ENCODE data around the gene PLVAP. TPM values are rescaled to one million over a fixed set of nuclear protein-coding genes. Genes with fewer than 3 reads are reported as not detected.

The PLVAP gene
- total RNA-seq, 4 donors from 2014 or later, result 11.5 to 45.1 (median 18.8) TPM

GRCh38 chr19:17404015-17404414 is 26.9 kb upstream of the PLVAP start:
- Histone ChIP-seq H3K27ac (peak overlapping the region; percentile 44 to 82 (median 82)), H3K4me3 (peak overlapping the region; percentile 46 to 60 (median 52)), H3K9me3 (no peaks in the 10 kb centered on the region), H3K36me3 (no peaks in the 10 kb centered on the region), H3K4me1 (peaks cover 0 to 7% of the 10 kb centered on the region in 2 donors), H3K27me3 (peaks cover 0 to 2% (median 0%) of the 10 kb centered on the region in 3 donors)
- no peak for ATAC-seq
- in situ Hi-C loops (cut with MboI; ENCODE audit: low sequenced_read_pairs in 4 of 4), result no loop called here
- no peak for DNase-seq
- intact Hi-C loops (cut with DNase I; ENCODE audit: low total_unique reads), result no loop called here
- no peak for TF ChIP-seq POLR2A (IDR thresholded peaks at IDR 0.05)
- no peak for TF ChIP-seq CTCF (IDR thresholded peaks at IDR 0.05 in 4 of 5, conservative IDR thresholded peaks at IDR 0.05 in 1 of 5)

- in situ Hi-C loops (cut with MboI; ENCODE audit: low sequenced_read_pairs in 4 of 4), result no loop called here
- Histone ChIP-seq H3K9me3 (no peaks in the 10 kb centered on the region), H3K4me1 (peaks cover 0 to 7% of the 10 kb centered on the region in 2 donors), H3K36me3 (no peaks in the 10 kb centered on the region), H3K27ac (peak overlapping the region in 3 of 4 donors; percentile 81 to 82 (median 82)), H3K4me3 (peak overlapping the region in 2 of 4 donors; percentile 53 to 60), H3K27me3 (peaks cover 0 to 2% (median 0%) of the 10 kb centered on the region in 3 donors)
- ATAC-seq (no peak), DNase-seq (no peak)
- intact Hi-C loops (cut with DNase I; ENCODE audit: low total_unique reads), result no loop called here
- TF ChIP-seq CTCF (IDR thresholded peaks at IDR 0.05 in 4 of 5, conservative IDR thresholded peaks at IDR 0.05 in 1 of 5) (no peak), POLR2A (IDR thresholded peaks at IDR 0.05) (no peak)
Observed at GRCh38 chr19:17402982-17403855, 26.1 kb upstream of the PLVAP start.

GRCh38 chr19:17401628-17402027 is 24.5 kb upstream of the PLVAP start:
- no peak for DNase-seq
- Histone ChIP-seq H3K9me3 (no peaks in the 10 kb centered on the region), H3K27ac (no peak overlapping the region), H3K4me3 (no peak overlapping the region), H3K36me3 (no peaks in the 10 kb centered on the region), H3K27me3 (peaks cover 0 to 2% (median 0%) of the 10 kb centered on the region in 3 donors), H3K4me1 (peaks cover 0 to 4% of the 10 kb centered on the region in 2 donors)
- ATAC-seq, result peak; percentile 21 to 35
- intact Hi-C loops (cut with DNase I; ENCODE audit: low total_unique reads), result no loop called here
- in situ Hi-C loops (cut with MboI; ENCODE audit: low sequenced_read_pairs in 4 of 4), result no loop called here
- TF ChIP-seq POLR2A (IDR thresholded peaks at IDR 0.05) (no peak), CTCF (IDR thresholded peaks at IDR 0.05 in 4 of 5, conservative IDR thresholded peaks at IDR 0.05 in 1 of 5) (no peak)

GRCh38 chr19:17398902-17399527 is 21.9 kb upstream of the PLVAP start:
- TF ChIP-seq POLR2A (IDR thresholded peaks at IDR 0.05) (no peak), CTCF (IDR thresholded peaks at IDR 0.05 in 4 of 5, conservative IDR thresholded peaks at IDR 0.05 in 1 of 5) (no peak)
- Histone ChIP-seq H3K36me3 (no peaks in the 10 kb centered on the region), H3K9me3 (no peaks in the 10 kb centered on the region), H3K27ac (no peak overlapping the region), H3K27me3 (peaks cover under 1 to 7% (median 7%) of the 10 kb centered on the region in 3 donors), H3K4me3 (no peak overlapping the region), H3K4me1 (no peaks in the 10 kb centered on the region)
- intact Hi-C loops (cut with DNase I; ENCODE audit: low total_unique reads), result no loop called here
- DNase-seq (no peak), ATAC-seq (no peak)
- in situ Hi-C loops (cut with MboI; ENCODE audit: low sequenced_read_pairs in 4 of 4), result loop anchor here in 1 of 4 donors (10.0 kb wide), 1 partner anchor 66 kb away; the partner anchor contains the start of gene NXNL1
